Gastroesophageal sphincter (tissue), 3 donors: ENCODE data around the gene MARF1.

Experiments used
- EP300 ChIP-seq: sonication (generic); formaldehyde crosslinking; IDR thresholded peaks from one replicate; pipeline ENCODE4 v1.6.1; 2017; ENCODE audit warnings: antibody characterized with exemption, mild to moderate bottlenecking
- POLR2AphosphoS5 ChIP-seq: sonication (generic); formaldehyde crosslinking; IDR thresholded peaks from one replicate; pipeline ENCODE4 v1.6.1; 2017; ENCODE audit warnings: antibody characterized with exemption
- TF ChIP-seq, protein P1 (sequence below), 4 experiments: fragments of 200-600 bp in 2 of 4; fragments of 450-650 bp in 2 of 4; sonication (generic) in 1 of 4; IDR thresholded peaks; one replicate each; pipeline ENCODE4 v1.5.1; 2017 to 2019; ENCODE audit warnings: antibody characterized with exemption in 4 of 4, mild to moderate bottlenecking in 2 of 4, moderate library complexity in 2 of 4

- TF ChIP-seq, protein P1, sequence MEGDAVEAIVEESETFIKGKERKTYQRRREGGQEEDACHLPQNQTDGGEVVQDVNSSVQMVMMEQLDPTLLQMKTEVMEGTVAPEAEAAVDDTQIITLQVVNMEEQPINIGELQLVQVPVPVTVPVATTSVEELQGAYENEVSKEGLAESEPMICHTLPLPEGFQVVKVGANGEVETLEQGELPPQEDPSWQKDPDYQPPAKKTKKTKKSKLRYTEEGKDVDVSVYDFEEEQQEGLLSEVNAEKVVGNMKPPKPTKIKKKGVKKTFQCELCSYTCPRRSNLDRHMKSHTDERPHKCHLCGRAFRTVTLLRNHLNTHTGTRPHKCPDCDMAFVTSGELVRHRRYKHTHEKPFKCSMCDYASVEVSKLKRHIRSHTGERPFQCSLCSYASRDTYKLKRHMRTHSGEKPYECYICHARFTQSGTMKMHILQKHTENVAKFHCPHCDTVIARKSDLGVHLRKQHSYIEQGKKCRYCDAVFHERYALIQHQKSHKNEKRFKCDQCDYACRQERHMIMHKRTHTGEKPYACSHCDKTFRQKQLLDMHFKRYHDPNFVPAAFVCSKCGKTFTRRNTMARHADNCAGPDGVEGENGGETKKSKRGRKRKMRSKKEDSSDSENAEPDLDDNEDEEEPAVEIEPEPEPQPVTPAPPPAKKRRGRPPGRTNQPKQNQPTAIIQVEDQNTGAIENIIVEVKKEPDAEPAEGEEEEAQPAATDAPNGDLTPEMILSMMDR (IDR thresholded peaks at IDR 0.05): no peak
- TF ChIP-seq POLR2AphosphoS5 (no peak), EP300 (no peak)
Measured at GRCh38 chr16:15689290-15689689, 46.3 kb upstream of the MARF1 start.
